Spleen (tissue), 11 donors: Measurements from ENCODE around the gene ZNRD2. TPM values are rescaled to one million over a fixed set of nuclear protein-coding genes. Genes with fewer than 3 reads are reported as not detected.
A peak's percentile ranks its signal among the peaks of the same experiment; 100 is the strongest.

ENCODE experiments used
- DNase-seq: peaks from one replicate; pipeline ENCODE4 v3.0.0-alpha.2; 2020
- H3K27ac ChIP-seq, 8 donors: fragments of 200-600 bp; sonication (generic) in 7 of 8; 1 replicate in 4 of 8; 2 replicates in 4 of 8; pipeline versions ENCODE4 v1.5.0 to v1.8.0; 2016 to 2021; ENCODE audit warnings: inconsistent platforms in 4 of 8, mild to moderate bottlenecking in 4 of 8, moderate library complexity in 1 of 8
- H3K27me3 ChIP-seq, 7 donors: fragments of 200-600 bp; sonication (generic) in 6 of 7; replicated peaks in 1 of 7; 1 replicate in 4 of 7; 2 replicates in 3 of 7; pipeline versions ENCODE4 v1.5.0 to v1.8.0; 2016 to 2021; ENCODE audit warnings: inconsistent platforms in 3 of 7, mild to moderate bottlenecking in 1 of 7
- H3K36me3 ChIP-seq, 6 donors: fragments of 200-600 bp; sonication (generic) in 5 of 6; 1 replicate in 4 of 6; 2 replicates in 2 of 6; pipeline versions ENCODE4 v1.5.0 to v1.8.0; 2016 to 2021; ENCODE audit warnings: inconsistent platforms in 2 of 6
- H3K4me1 ChIP-seq, 6 donors: fragments of 200-600 bp; sonication (generic) in 5 of 6; 1 replicate in 3 of 6; 2 replicates in 3 of 6; pipeline versions ENCODE4 v1.5.0 to v1.8.0; 2016 to 2021; ENCODE audit warnings: inconsistent platforms in 3 of 6
- H3K4me3 ChIP-seq, 8 donors: fragments of 200-600 bp; sonication (generic) in 7 of 8; 1 replicate in 4 of 8; 2 replicates in 4 of 8; pipeline versions ENCODE4 v1.5.0 to v1.8.0; 2016 to 2021; ENCODE audit warnings: inconsistent platforms in 4 of 8, mild to moderate bottlenecking in 4 of 8, moderate library complexity in 2 of 8
- H3K9me3 ChIP-seq, 8 donors: fragments of 200-600 bp; sonication (generic) in 7 of 8; 1 replicate in 4 of 8; 2 replicates in 4 of 8; pipeline versions ENCODE4 v1.5.0 to v1.8.0; 2016 to 2021; ENCODE audit warnings: inconsistent platforms in 4 of 8
- POLR2A ChIP-seq, 3 donors: fragments of 450-650 bp; IDR thresholded peaks; one replicate each; pipeline ENCODE4 v1.5.1; 2017; ENCODE audit warnings: antibody characterized with exemption in 3 of 3, mild to moderate bottlenecking in 1 of 3
- POLR2AphosphoS5 ChIP-seq, 3 donors: sonication (generic); formaldehyde crosslinking; IDR thresholded peaks; one replicate each; pipeline ENCODE4 v1.5.1; 2017; ENCODE audit warnings: antibody characterized with exemption in 3 of 3
- WGBS, 5 donors: extraction: QIAGEN DNeasy Blood & Tissue Kit in 3 of 5; methylation state at CpG; one replicate each; pipeline versions ENCODE4 v1.1.5 to v1.1.7; 2013 to 2018; 5-methylcytosine and 5-hydroxymethylcytosine counted together
- intact Hi-C: fragments of 100-400 bp; cut with DNase I; formaldehyde crosslinking; loops from one replicate; pipeline ENCODE4 v1.15.0; 2023; ENCODE audit warnings: low total_unique reads
- polyA plus RNA-seq, 3 donors: library from polyadenylated mRNA; stranded (reverse); fragments of 200-250 nt; gene quantifications; one replicate each; pipeline ENCODE4 v1.2.1, GENCODE V29; 2013
- total RNA-seq, 7 donors: library from RNA; depleted of rRNA in 3 of 7; stranded (reverse); fragments of >200 nt in 3 of 7; fragmentation: NEBNext Ultra II Directional in 4 of 7; extraction: Animal tissue kit (Norgen Biotek cat#: 25700) in 4 of 7; gene quantifications; one replicate each; pipeline versions ENCODE4 v1.1.0 to v1.2.1, GENCODE V29; 2016 to 2021
- TF ChIP-seq, protein P1 (sequence below), 11 experiments: fragments of 200-600 bp in 7 of 11; fragments of 450-650 bp in 4 of 11; sonication (generic) in 4 of 11; IDR thresholded peaks in 8 of 11; conservative IDR thresholded peaks in 3 of 11; 1 replicate in 7 of 11; 2 replicates in 4 of 11; pipeline versions ENCODE4 v1.4.0 to v1.8.0; 2016 to 2021; ENCODE audit warnings: antibody characterized with exemption in 11 of 11, inconsistent platforms in 4 of 11, mild to moderate bottlenecking in 1 of 11
- donor health status: healthy with polysubstance abuse.
- donor health status: DM: no; HTN: no; CAD: no; lungs with moderate emphysema.
- donor health status: DM: no; HTN: no; CAD: no.
- donor health status: Bipolar disorder and iron deficiency.
- donor health status: healthy.
- donor health status: DM: no; HTN: no; CAD: no.
- donor health status: DM: yes; HTN: yes; CAD: no.

Gene ZNRD2
- total and polyA plus RNA-seq, 10 donors: 20.9 to 68.8 (median 38.4) TPM

GRCh38 chr11:65609229-65609628, 39.0 kb downstream of the ZNRD2 start:
- 60 to 78% (median 71%) methylated on average over 3 of the region's 3 CpGs for WGBS, 5 donors
- Histone ChIP-seq H3K9me3 (no peaks in the 10 kb centered on the region), H3K27me3 (no peaks in the 10 kb centered on the region), H3K4me3 (peak overlapping the region in 1 of 8 donors; percentile 95), H3K36me3 (peaks cover 0 to 87% (median 65%) of the 10 kb centered on the region in 6 donors), H3K27ac (peak overlapping the region in 5 of 8 donors; percentile 20 to 99 (median 98)), H3K4me1 (peaks cover 54 to 81% (median 70%) of the 10 kb centered on the region in 6 donors)
- TF ChIP-seq POLR2A (IDR thresholded peaks at IDR 0.05): no peak
- TF ChIP-seq, protein P1, sequence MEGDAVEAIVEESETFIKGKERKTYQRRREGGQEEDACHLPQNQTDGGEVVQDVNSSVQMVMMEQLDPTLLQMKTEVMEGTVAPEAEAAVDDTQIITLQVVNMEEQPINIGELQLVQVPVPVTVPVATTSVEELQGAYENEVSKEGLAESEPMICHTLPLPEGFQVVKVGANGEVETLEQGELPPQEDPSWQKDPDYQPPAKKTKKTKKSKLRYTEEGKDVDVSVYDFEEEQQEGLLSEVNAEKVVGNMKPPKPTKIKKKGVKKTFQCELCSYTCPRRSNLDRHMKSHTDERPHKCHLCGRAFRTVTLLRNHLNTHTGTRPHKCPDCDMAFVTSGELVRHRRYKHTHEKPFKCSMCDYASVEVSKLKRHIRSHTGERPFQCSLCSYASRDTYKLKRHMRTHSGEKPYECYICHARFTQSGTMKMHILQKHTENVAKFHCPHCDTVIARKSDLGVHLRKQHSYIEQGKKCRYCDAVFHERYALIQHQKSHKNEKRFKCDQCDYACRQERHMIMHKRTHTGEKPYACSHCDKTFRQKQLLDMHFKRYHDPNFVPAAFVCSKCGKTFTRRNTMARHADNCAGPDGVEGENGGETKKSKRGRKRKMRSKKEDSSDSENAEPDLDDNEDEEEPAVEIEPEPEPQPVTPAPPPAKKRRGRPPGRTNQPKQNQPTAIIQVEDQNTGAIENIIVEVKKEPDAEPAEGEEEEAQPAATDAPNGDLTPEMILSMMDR (IDR thresholded peaks at IDR 0.05 in 8 of 11, conservative IDR thresholded peaks at IDR 0.05 in 3 of 11): no peak
- TF ChIP-seq POLR2AphosphoS5 (IDR thresholded peaks at IDR 0.05): no peak
- intact Hi-C loops: no loop called here
- DNase-seq: no peak

- Histone ChIP-seq H3K27me3 (no peaks in the 10 kb centered on the region), H3K36me3 (peaks cover 0 to 83% (median 61%) of the 10 kb centered on the region in 6 donors), H3K4me1 (peaks cover 54 to 81% (median 70%) of the 10 kb centered on the region in 6 donors), H3K4me3 (peak overlapping the region in 2 of 8 donors; percentile 14 to 95), H3K27ac (peak overlapping the region in 6 of 8 donors; percentile 20 to 99 (median 98)), H3K9me3 (no peaks in the 10 kb centered on the region)
- DNase-seq: no peak
- 73 to 86% (median 84%) methylated on average over 5 of the region's 5 CpGs for WGBS, 5 donors
- TF ChIP-seq POLR2AphosphoS5 (IDR thresholded peaks at IDR 0.05) (peak in 1 of 3 donors; percentile 34), POLR2A (IDR thresholded peaks at IDR 0.05) (no peak)
- intact Hi-C loops: no loop called here
Measured at GRCh38 chr11:65609665-65610064, 39.4 kb downstream of the ZNRD2 start.

DNA sequence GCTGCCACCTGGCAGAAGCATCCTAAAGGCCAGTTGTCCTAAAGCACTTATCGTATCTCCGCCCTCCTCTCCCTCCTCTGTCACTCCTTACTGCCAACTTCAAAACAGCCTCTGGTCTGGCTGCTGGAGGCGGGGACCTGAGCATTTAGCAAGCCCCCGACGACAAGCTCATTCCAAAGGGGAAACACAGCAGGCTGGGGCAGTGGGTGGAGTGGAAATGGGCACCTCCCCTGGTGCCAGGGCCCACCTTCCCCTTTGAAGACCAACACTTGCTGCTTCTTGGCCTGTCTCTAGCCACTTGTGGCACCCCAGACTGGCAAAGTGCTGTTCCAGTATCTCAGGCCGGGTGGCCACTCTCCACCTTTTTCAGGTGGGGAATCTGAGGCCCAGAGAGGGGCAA, 40.1 kb downstream of the ZNRD2 start:
- 48 to 67% (median 62%) methylated on average over 5 to 6 of the region's 6 CpGs for WGBS, 5 donors
- H3K27me3 ChIP-seq: no peaks in the 10 kb centered on the region
- TF ChIP-seq POLR2A (IDR thresholded peaks at IDR 0.05) (no peak), POLR2AphosphoS5 (IDR thresholded peaks at IDR 0.05) (no peak)
- TF ChIP-seq, protein P1 (IDR thresholded peaks at IDR 0.05 in 8 of 11, conservative IDR thresholded peaks at IDR 0.05 in 3 of 11): no peak
- H3K27ac ChIP-seq: peak overlapping the region; percentile 68 to 99 (median 97)
- H3K4me3 ChIP-seq: peak overlapping the region; percentile 21 to 97 (median 95)
- H3K36me3 ChIP-seq: peaks cover 0 to 75% (median 53%) of the 10 kb centered on the region in 6 donors
- H3K9me3 ChIP-seq: no peaks in the 10 kb centered on the region
- intact Hi-C loops: no loop called here
- peaks cover 54 to 81% (median 70%) of the 10 kb centered on the region in 6 donors for H3K4me1 ChIP-seq
- no peak for DNase-seq

DNA sequence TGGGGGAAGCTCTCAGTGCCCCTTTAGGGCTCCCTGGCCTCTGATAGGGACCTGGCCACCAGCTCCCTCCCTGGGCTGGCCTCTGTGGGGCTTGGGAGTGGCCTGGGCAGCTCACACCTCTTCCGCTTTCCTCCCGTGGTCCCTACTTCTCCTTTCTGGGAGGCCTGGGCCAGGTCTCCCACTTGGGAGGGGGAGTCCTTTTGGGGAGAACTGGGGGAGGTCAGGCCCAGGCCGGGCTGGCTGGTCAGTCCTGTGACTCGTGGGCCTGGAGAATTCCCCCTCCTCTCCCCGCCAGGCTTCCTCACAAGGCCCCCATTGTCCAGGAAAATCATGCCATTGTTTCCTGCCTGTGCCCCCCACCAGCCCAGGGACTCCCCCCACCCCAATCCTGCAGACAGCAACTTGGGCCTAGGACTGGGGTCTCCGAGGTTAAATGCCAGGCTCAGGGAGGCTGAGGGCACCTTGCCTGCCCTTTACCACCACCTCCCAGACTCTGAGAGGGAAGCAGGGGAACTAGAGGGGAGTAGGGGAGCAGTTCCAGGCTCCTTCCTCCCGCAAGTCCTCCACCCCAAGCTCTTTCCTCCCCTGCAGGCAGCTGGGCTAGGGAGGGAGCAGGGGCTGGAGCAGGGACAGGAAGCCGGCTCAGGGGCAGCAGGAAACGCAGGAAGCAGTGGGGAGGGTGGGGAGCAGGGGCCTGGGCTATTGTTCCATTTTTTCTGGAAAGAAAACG, 40.9 kb downstream of the ZNRD2 start:
- TF ChIP-seq, protein P1 (IDR thresholded peaks at IDR 0.05 in 8 of 11, conservative IDR thresholded peaks at IDR 0.05 in 3 of 11): no peak
- peak; percentile 32 to 71 (median 70) for TF ChIP-seq POLR2AphosphoS5 (IDR thresholded peaks at IDR 0.05)
- 15 to 28% (median 25%) methylated on average over 9 to 10 of the region's 10 CpGs for WGBS, 5 donors
- no peaks in the 10 kb centered on the region for H3K27me3 ChIP-seq
- H3K4me3 ChIP-seq: peak overlapping the region; percentile 84 to 97 (median 95)
- peaks cover 0 to 68% (median 45%) of the 10 kb centered on the region in 6 donors for H3K36me3 ChIP-seq
- intact Hi-C loops: no loop called here
- peak overlapping the region; percentile 68 to 99 (median 97) for H3K27ac ChIP-seq
- no peaks in the 10 kb centered on the region for H3K9me3 ChIP-seq
- peaks cover 54 to 80% (median 68%) of the 10 kb centered on the region in 6 donors for H3K4me1 ChIP-seq
- DNase-seq: peak; percentile 92
